ENCODE measurements around the gene PLD1.

DNA sequence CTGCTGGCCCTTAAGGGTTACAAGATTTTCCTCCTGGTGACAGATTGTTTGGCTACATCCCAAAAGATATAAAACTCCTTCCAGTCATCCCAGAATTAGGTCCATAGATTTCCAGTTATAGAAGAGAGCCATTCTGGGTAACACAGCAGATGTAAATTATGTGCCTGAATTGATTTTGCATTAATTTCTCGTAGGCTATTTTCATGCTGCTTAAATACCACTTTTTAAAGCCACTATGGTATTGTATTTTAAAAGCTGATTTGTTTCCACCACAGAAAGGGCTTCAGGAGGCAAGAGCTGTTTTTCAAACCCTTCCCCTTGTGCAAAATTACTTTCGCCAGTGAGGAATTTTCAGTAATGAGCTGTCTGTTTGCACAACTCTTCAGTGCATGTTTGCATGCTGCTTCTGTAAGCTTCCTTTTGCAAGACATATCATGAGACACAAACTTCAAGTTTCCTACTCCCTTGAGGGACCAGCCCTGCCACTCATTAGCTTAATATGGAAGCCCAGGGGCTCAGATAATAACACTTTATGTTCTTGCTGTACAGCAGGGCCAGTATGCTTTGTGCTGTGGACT is 244.7 kb downstream of the PLD1 start:
- TF ChIP-seq, protein P1, sequence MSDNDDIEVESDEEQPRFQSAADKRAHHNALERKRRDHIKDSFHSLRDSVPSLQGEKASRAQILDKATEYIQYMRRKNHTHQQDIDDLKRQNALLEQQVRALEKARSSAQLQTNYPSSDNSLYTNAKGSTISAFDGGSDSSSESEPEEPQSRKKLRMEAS (IDR thresholded peaks at IDR 0.05), result no peak
- no peak for TF ChIP-seq BRCA1 (IDR thresholded peaks at IDR 0.05; ENCODE audit: low read depth, low read length)
- TF ChIP-seq SIN3A (conservative IDR thresholded peaks at IDR 0.05 in 1 of 2, IDR thresholded peaks at IDR 0.05 in 1 of 2; ENCODE audit: low read depth in 1 of 2, low read length in 2 of 2), result no peak
- no peak for TF ChIP-seq POLR2A (IDR thresholded peaks at IDR 0.05; ENCODE audit: control extremely low read depth in 1 of 2, low read depth in 2 of 2, low read length in 2 of 2)
- TF ChIP-seq GABPA (IDR thresholded peaks at IDR 0.05; ENCODE audit: borderline replicate concordance, insufficient read depth, low read length), result no peak
- TF ChIP-seq, protein P2, sequence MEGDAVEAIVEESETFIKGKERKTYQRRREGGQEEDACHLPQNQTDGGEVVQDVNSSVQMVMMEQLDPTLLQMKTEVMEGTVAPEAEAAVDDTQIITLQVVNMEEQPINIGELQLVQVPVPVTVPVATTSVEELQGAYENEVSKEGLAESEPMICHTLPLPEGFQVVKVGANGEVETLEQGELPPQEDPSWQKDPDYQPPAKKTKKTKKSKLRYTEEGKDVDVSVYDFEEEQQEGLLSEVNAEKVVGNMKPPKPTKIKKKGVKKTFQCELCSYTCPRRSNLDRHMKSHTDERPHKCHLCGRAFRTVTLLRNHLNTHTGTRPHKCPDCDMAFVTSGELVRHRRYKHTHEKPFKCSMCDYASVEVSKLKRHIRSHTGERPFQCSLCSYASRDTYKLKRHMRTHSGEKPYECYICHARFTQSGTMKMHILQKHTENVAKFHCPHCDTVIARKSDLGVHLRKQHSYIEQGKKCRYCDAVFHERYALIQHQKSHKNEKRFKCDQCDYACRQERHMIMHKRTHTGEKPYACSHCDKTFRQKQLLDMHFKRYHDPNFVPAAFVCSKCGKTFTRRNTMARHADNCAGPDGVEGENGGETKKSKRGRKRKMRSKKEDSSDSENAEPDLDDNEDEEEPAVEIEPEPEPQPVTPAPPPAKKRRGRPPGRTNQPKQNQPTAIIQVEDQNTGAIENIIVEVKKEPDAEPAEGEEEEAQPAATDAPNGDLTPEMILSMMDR (IDR thresholded peaks at IDR 0.05; ENCODE audit: control extremely low read depth in 1 of 3, insufficient read depth in 1 of 3, low read depth in 1 of 3, low read length in 3 of 3), result no peak
- no peak for TF ChIP-seq POLR2AphosphoS5 (IDR thresholded peaks at IDR 0.05; ENCODE audit: low read depth, low read length)
- no peak for TF ChIP-seq EZH2 (IDR thresholded peaks at IDR 0.05; ENCODE audit: low read depth, low read length, severe bottlenecking)
- TF ChIP-seq CEBPB (IDR thresholded peaks at IDR 0.05; ENCODE audit: low read depth, low read length), result no peak
- TF ChIP-seq RBBP5 (IDR thresholded peaks at IDR 0.05; ENCODE audit: borderline replicate concordance, low read depth, low read length), result no peak
- no peak for TF ChIP-seq TEAD4 (IDR thresholded peaks at IDR 0.05; ENCODE audit: low read depth, low read length)
- no peak for TF ChIP-seq JUN (IDR thresholded peaks at IDR 0.05; ENCODE audit: low read depth, low read length)

Measured in H1 (cell line).